Caco-2 (cell line): ENCODE measurements around the gene FRMD6. TPM values are rescaled to one million over a fixed set of nuclear protein-coding genes. Genes with fewer than 3 reads are reported as not detected.

Experiments used
- BruUV-seq: library from RNA; stranded (reverse); fragments of 400-500 nt; replicated peaks from 2 replicates; lab custom pipeline; 2021; lab: Mats Ljungman, UMichigan
- CTCF ChIA-PET: fragments of 300-600 bp; sonication (Branson Sonifier 250); formaldehyde crosslinking; loops from one replicate; lab custom pipeline; 2022; ENCODE audit warnings: antibody characterized with exemption; lab: Charles Lee
- POLR2A ChIA-PET: fragments of 300-600 bp; sonication (Branson Sonifier 250); formaldehyde crosslinking; loops from one replicate; lab custom pipeline; 2022; ENCODE audit warnings: antibody characterized with exemption; lab: Charles Lee
- DNase-seq, 2 experiments: peaks; one replicate each; pipeline versions ENCODE4 v3.0.0 to v3.0.0-alpha.2; 2020 to 2022
- H3K27me3 ChIP-seq: replicated peaks from 2 replicates; pipeline ENCODE4 v1.6.0; 2011; ENCODE audit warnings: low read length; ENCODE audit not compliant: control insufficient read depth, insufficient read depth
- H3K36me3 ChIP-seq: 2 replicates; pipeline ENCODE4 v1.5.1; 2011; ENCODE audit warnings: low read length; ENCODE audit not compliant: control insufficient read depth, insufficient read depth
- H3K4me1 ChIP-seq: fragments of 250-450 bp; sonication (Bioruptor Pico); 2 replicates; pipeline ENCODE4 v1.5.1; 2020; ENCODE audit warnings: mild to moderate bottlenecking
- H3K4me3 ChIP-seq: 2 replicates; pipeline ENCODE4 v1.5.1; 2011; ENCODE audit warnings: low read depth, mild to moderate bottlenecking, control low read depth, low read length
- H3K9me3 ChIP-seq: fragments of 250-450 bp; sonication (Bioruptor Pico); 2 replicates; pipeline ENCODE4 v1.5.1; 2020; ENCODE audit warnings: mild to moderate bottlenecking, moderate library complexity
- H3K27ac Mint-ChIP-seq: one replicate; pipeline ENCODE4 v1.8.0; 2022; ENCODE audit warnings: mixed read lengths; ENCODE audit not compliant: unreplicated experiment
- H3K27me3 Mint-ChIP-seq: one replicate; pipeline ENCODE4 v1.8.0; 2022; ENCODE audit warnings: mixed read lengths; ENCODE audit not compliant: insufficient read depth, unreplicated experiment
- H3K36me3 Mint-ChIP-seq: one replicate; pipeline ENCODE4 v1.8.0; 2022; ENCODE audit warnings: mild to moderate bottlenecking, mixed read lengths; ENCODE audit not compliant: insufficient read depth, unreplicated experiment
- H3K4me1 Mint-ChIP-seq: one replicate; pipeline ENCODE4 v1.8.0; 2022; ENCODE audit warnings: low read depth, mixed read lengths; ENCODE audit not compliant: unreplicated experiment
- H3K4me3 Mint-ChIP-seq: one replicate; pipeline ENCODE4 v1.8.0; 2022; ENCODE audit warnings: mild to moderate bottlenecking, moderate library complexity, mixed read lengths; ENCODE audit not compliant: unreplicated experiment
- H3K9me3 Mint-ChIP-seq: one replicate; pipeline ENCODE4 v1.8.0; 2022; ENCODE audit warnings: mixed read lengths; ENCODE audit not compliant: unreplicated experiment
- intact Hi-C: fragments of 100-400 bp; cut with micrococcal nuclease; formaldehyde crosslinking; loops from one replicate; pipeline ENCODE4 v1.10.0; 2022; ENCODE audit not compliant: unreplicated experiment
- total RNA-seq: library from RNA; stranded (reverse); gene quantifications from 2 replicates; pipeline ENCODE4 v1.2.3, GENCODE V29; 2022
- TF ChIP-seq, protein P1 (sequence below), 2 experiments: fragments of 200-600 bp in 1 of 2; IDR thresholded peaks; 1 replicate in 1 of 2; 2 replicates in 1 of 2; pipeline versions ENCODE4 v1.5.1 to v1.8.0; 2011 to 2022; ENCODE audit warnings: antibody characterized with exemption in 1 of 2, control low read depth in 1 of 2, inconsistent platforms in 1 of 2, low read depth in 1 of 2, low read length in 1 of 2, mild to moderate bottlenecking in 1 of 2, moderate library complexity in 1 of 2; ENCODE audit not compliant: insufficient read depth in 1 of 2, severe bottlenecking in 1 of 2, unreplicated experiment in 1 of 2

FRMD6 gene
- total RNA-seq, 1 experiment from 2014 or later, result 35.7 TPM

- CTCF ChIA-PET, result interaction anchor here (0.7 to 1.3 kb wide), 3 partner anchors 61 to 432 kb away, joined by 3 to 8 read pairs (median 5); partner anchors contain the start of gene FRMD6
- peaks cover 23% of the 10 kb centered on the region for H3K4me1 Mint-ChIP-seq
- peaks cover 84% of the 10 kb centered on the region for H3K36me3 Mint-ChIP-seq
Measured at GRCh38 chr14:51715742-51716141, 64.0 kb downstream of the FRMD6 start.

GRCh38 chr14:51716610-51717009 is 64.9 kb downstream of the FRMD6 start:
- no peak overlapping the region for H3K4me3 Mint-ChIP-seq
- peaks cover 23% of the 10 kb centered on the region for H3K4me1 Mint-ChIP-seq
- ChIA-PET CTCF (interaction anchor here (0.5 kb wide), 1 partner anchor 63 kb away, joined by 4 read pairs; no protein-coding TSS in a partner anchor), POLR2A (no interaction called here)
- no peak for DNase-seq
- Histone ChIP-seq H3K4me3 (no peak overlapping the region), H3K36me3 (peaks cover 1% of the 10 kb centered on the region; the same call in 1 of the 2 replicates), H3K9me3 (no peaks in the 10 kb centered on the region), H3K4me1 (peaks cover 20% of the 10 kb centered on the region), H3K27me3 (no peaks in the 10 kb centered on the region)
- no TSS peak for BruUV-seq
- TF ChIP-seq, protein P1, sequence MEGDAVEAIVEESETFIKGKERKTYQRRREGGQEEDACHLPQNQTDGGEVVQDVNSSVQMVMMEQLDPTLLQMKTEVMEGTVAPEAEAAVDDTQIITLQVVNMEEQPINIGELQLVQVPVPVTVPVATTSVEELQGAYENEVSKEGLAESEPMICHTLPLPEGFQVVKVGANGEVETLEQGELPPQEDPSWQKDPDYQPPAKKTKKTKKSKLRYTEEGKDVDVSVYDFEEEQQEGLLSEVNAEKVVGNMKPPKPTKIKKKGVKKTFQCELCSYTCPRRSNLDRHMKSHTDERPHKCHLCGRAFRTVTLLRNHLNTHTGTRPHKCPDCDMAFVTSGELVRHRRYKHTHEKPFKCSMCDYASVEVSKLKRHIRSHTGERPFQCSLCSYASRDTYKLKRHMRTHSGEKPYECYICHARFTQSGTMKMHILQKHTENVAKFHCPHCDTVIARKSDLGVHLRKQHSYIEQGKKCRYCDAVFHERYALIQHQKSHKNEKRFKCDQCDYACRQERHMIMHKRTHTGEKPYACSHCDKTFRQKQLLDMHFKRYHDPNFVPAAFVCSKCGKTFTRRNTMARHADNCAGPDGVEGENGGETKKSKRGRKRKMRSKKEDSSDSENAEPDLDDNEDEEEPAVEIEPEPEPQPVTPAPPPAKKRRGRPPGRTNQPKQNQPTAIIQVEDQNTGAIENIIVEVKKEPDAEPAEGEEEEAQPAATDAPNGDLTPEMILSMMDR (IDR thresholded peaks at IDR 0.05; ENCODE audit: insufficient read depth in 1 of 2, low read depth in 1 of 2, low read length in 1 of 2, severe bottlenecking in 1 of 2, unreplicated experiment in 1 of 2), result no peak
- peaks cover 88% of the 10 kb centered on the region for H3K36me3 Mint-ChIP-seq
- no peaks in the 10 kb centered on the region for H3K27me3 Mint-ChIP-seq
- no peak overlapping the region for H3K27ac Mint-ChIP-seq
- no peaks in the 10 kb centered on the region for H3K9me3 Mint-ChIP-seq
- intact Hi-C loops, result no loop called here

More at GRCh38 chr14:51715742-51716141, 64.0 kb downstream of the FRMD6 start:
- Mint-ChIP-seq H3K27ac (peak overlapping the region; percentile 63), H3K9me3 (no peaks in the 10 kb centered on the region), H3K27me3 (no peaks in the 10 kb centered on the region), H3K4me3 (peak overlapping the region; percentile 25)
- H3K4me3 ChIP-seq, result no peak overlapping the region
- intact Hi-C loops, result loop anchor here (1.0 kb wide), 1 partner anchor 432 kb away; no protein-coding TSS in a partner anchor
- H3K27me3 ChIP-seq, result no peaks in the 10 kb centered on the region
- peak; percentile 31 to 55 for DNase-seq
- no peaks in the 10 kb centered on the region for H3K9me3 ChIP-seq
- peaks cover 1% of the 10 kb centered on the region; the same call in 1 of the 2 replicates for H3K36me3 ChIP-seq
- H3K4me1 ChIP-seq, result peaks cover 20% of the 10 kb centered on the region
- no TSS peak for BruUV-seq
- TF ChIP-seq, protein P1 (IDR thresholded peaks at IDR 0.05; ENCODE audit: insufficient read depth in 1 of 2, low read depth in 1 of 2, low read length in 1 of 2, severe bottlenecking in 1 of 2, unreplicated experiment in 1 of 2), result no peak
- POLR2A ChIA-PET, result interaction anchor here (1.6 kb wide), 1 partner anchor 63 kb away, joined by 6 read pairs; the partner anchor contains the start of gene FRMD6

DNA sequence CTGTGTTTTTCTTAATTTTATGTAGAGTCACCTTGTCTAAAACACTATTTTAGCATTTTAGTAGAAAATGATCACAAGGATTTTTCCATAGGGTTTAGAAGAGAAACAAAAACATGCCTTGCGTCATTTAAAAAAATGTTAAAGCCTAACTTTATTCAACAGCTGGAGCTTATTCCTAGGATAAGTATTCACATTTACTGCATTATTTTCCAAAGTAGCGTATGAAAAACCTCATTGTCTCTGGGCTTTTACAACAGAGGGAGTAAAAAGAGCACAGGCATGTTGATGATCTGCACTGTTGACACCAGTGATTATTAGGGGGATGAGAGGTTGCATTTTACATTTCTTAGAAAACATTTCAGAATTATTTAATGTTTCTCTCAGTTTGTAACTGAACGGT is 66.1 kb downstream of the FRMD6 start:
- peaks cover 23% of the 10 kb centered on the region for H3K4me1 Mint-ChIP-seq
- ChIA-PET POLR2A (no interaction called here), CTCF (no interaction called here)
- H3K27ac Mint-ChIP-seq, result no peak overlapping the region
- H3K4me3 Mint-ChIP-seq, result no peak overlapping the region
- H3K27me3 Mint-ChIP-seq, result no peaks in the 10 kb centered on the region
- TF ChIP-seq, protein P1 (IDR thresholded peaks at IDR 0.05; ENCODE audit: insufficient read depth in 1 of 2, low read depth in 1 of 2, low read length in 1 of 2, severe bottlenecking in 1 of 2, unreplicated experiment in 1 of 2), result no peak
- intact Hi-C loops, result no loop called here
- peaks cover 1% of the 10 kb centered on the region; the same call in 1 of the 2 replicates for H3K36me3 ChIP-seq
- no peaks in the 10 kb centered on the region for H3K27me3 ChIP-seq
- no peak for DNase-seq
- H3K4me3 ChIP-seq, result no peak overlapping the region
- BruUV-seq, result no TSS peak
- no peaks in the 10 kb centered on the region for H3K9me3 Mint-ChIP-seq
- H3K9me3 ChIP-seq, result no peaks in the 10 kb centered on the region
- H3K4me1 ChIP-seq, result peaks cover 20% of the 10 kb centered on the region
- H3K36me3 Mint-ChIP-seq, result peaks cover 88% of the 10 kb centered on the region
